GM18907 (cell line): Measurements from ENCODE around the gene FHIP1B.
"Not testable (repeated sequence)": the region's sequence is repeated elsewhere in the genome, so short reads cannot be mapped to it uniquely, and the experiment has no call there.

Experiments
- ATAC-seq: cut with Tn5 transposase; IDR thresholded peaks from one replicate; pipeline ENCODE4 v1.9.1; 2021; ENCODE audit warnings: mild to moderate bottlenecking, moderate library complexity; ENCODE audit not compliant: unreplicated experiment

FHIP1B gene

GRCh38 chr11:6234387-6235107 is at the start of gene FHIP1B:
FHIP1B (minus strand) TSS chr11:6234636; CDS start chr11:6224516, 10,120 bp downstream.
- peak; percentile 97 for ATAC-seq

DNA sequence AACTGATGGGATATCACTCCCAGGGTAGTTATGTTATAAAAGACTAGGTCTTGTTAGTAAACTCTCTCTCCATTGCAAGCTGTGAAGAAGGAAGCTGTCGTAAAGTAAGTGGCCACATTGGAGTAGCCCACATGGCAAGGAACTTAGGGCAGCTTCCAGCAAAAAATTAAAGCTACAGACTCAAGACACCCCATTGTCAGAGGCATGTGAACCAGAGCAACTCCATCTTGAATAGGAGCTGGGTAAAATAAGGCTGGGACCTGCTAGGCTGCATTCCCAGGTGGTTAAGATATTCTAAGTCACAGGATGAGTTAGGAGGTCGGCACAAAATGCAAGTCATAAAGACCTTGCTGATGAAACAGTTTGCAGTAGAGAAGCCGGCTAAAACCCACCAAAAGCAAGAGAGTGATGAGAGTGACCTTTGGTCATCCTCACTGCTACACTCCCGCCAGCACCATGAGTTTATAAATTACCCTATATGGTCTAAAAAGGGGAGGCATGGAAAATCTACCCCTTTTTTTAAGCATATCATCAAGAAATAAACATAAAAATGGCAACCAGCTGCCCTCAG is 49.1 kb upstream of the FHIP1B start:
- no peak for ATAC-seq

DNA sequence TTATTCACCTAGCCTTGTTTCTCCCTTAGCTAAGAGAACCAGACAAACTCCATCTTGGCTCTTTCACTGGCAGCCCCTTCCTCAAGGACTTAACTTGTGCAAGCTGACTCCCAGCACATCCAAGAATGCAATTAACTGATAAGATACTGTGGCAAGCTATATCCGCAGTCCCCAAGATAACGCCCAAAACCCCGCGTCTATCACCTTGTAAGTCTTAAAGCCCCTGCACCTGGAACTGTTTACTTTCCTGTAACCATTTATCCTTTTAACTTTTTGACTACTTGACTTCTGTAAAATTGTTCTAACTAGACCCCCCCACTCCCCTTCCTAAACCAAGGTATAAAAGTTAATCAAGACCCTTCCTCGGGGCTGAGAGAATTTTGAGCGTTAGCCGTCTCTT is 46.4 kb upstream of the FHIP1B start:
- ATAC-seq = not testable (repeated sequence)

- no peak for ATAC-seq
Measured at GRCh38 chr11:6273188-6273587, 38.8 kb upstream of the FHIP1B start.

DNA sequence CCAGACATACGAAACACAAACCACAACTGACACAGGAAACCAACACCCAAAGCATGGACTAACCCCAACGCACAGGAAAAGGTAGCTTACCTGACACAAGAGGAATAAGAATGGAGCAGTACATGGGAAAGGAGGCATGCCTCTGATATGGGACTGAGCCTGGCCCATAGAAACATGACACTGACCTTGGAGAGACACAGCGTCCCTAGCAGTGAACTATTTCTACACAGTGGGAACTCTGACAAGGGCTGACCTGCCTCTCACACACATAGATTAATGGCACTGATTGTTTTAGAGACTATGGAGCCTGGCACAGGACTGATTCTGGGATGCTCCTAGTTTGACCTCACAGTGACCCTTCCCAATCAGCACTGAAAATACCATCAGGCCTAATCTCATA is 37.2 kb upstream of the FHIP1B start:
- ATAC-seq = no peak

- ATAC-seq = no peak
Measured at GRCh38 chr11:6270584-6271246, 36.3 kb upstream of the FHIP1B start.

GRCh38 chr11:6269994-6270393 is 35.6 kb upstream of the FHIP1B start:
- ATAC-seq = no peak

DNA sequence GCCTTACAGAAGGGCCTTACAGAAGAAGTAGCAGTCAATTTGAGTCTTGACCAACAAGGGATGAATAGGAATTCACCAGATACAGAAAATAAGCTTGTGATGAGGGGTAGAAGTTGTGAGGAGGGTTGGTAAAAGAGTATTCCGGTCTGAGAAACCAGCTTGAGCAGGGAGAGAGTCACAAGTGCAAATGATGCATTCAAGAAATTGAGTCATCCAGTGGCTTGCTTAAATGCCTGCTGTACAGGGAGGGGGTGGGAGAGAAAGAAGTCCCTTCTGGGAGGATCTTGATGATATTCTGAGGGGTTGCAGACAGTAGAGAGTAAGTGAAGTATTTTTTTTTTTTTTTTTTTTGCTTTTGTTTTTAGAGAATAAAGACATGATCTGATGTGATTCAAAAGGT is 34.4 kb upstream of the FHIP1B start:
- ATAC-seq = no peak

GRCh38 chr11:6263662-6264061 is 29.2 kb upstream of the FHIP1B start:
- no peak for ATAC-seq

DNA sequence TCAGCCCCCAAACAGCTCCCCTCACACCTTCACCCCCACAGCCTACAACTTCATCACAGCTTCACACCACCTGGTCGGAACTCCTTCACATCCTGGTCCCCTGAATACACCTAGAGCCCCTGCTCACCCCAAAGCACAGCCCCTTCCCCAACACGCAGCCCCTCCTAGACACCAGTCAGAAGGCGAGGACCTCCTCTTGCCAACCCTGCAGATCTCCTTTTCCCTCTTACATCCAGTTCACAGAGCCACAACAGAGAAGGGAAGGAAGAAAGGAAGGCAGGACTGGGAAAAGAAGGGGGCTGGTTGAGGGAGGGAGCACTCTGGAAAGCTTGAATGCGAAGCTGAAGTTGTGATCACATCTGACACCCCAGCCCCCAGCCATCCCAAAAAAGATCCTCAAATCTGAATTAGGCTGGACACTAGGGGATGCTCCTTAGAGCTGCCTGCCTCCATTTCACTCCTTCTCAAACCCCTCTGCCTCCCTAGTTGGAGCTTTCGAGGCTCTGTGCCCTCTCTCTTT is 25.8 kb upstream of the FHIP1B start:
- no peak for ATAC-seq

GRCh38 chr11:6258571-6259081 is 24.2 kb upstream of the FHIP1B start:
- ATAC-seq = no peak

- no peak for ATAC-seq
Measured at GRCh38 chr11:6258141-6258540, 23.7 kb upstream of the FHIP1B start.

GRCh38 chr11:6253197-6253596 is 18.8 kb upstream of the FHIP1B start:
- peak; percentile 69 for ATAC-seq

GRCh38 chr11:6251990-6252473 is 17.6 kb upstream of the FHIP1B start:
- ATAC-seq = no peak

DNA sequence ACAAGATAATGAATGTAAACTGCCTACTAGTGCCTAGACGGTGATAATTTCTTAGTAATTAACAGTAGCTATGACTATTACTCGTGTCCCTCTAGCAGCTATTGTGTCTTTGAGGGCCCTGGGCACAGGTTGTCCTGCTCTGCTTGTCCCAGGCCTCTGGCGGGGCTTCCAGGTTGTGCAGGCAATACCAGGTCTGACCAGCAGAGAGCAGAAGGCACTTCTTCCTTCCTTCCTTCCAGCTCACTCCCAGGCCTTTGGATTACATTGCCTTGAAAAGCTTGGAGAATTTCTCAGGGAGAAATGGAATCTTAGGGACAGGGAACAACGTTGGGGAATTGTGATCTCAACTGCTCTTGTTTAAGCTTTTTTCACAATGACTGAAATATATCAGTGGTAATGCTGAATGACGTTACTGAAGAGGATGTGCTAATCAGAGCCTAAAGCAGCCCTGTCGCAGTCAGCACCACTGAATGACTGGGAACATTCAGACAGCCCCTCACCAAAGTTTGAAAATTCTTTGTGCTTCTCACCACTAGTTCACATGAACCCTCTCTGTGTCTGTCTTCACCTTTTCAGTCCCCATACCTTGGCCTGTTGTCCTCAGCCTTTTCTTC is 16.8 kb upstream of the FHIP1B start:
- peak; percentile 83 for ATAC-seq

- no peak for ATAC-seq
Measured at GRCh38 chr11:6249770-6250555, 15.5 kb upstream of the FHIP1B start.

GRCh38 chr11:6248897-6249296 is 14.5 kb upstream of the FHIP1B start:
- not testable (repeated sequence) for ATAC-seq

DNA sequence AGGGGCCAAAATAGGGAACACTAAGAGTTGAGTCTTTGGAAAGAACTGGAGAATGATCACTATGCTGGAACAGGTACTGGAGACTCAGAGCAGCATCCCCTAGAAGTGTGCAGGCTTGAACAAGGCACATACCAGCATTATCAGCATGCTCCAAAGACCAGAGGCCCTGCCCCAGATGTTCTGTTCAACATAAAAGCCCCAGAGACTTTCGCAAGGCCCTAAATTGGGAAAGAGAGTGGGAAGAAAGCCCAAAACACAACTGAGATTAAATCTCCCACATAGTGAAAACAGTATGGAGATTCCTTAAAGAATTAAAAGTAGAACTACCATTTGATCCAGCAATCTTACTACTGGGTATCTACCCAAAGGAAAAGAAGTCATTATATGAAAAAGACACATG is 13.8 kb upstream of the FHIP1B start:
- no peak for ATAC-seq

DNA sequence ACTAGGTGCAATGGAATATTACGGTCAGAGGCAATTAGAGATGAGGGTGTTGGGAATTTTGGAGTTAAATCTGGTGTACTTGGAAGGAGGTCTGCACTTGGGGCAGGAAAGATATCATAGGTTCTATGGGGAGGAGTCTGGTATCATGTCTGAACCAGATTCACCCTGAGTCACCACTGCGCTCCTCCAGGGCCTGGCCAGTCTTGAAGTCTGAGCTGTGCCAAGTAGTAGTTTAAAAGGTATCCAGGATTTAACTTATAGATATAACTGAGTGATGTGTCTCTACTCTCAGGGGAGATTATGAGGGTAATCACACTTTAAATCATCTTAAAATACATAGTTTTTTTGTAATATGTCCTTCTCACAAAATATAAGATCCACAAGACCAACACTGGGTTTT is 11.1 kb upstream of the FHIP1B start:
- ATAC-seq = no peak

GRCh38 chr11:6241316-6241715 is 6.9 kb upstream of the FHIP1B start:
- ATAC-seq = no peak
